Right lobe of liver (tissue), 4 donors: ENCODE results near the gene NUP155.

ENCODE experiments used
- CTCF ChIP-seq, 4 donors: fragments of 200-600 bp in 3 of 4; fragments of 450-650 bp in 1 of 4; IDR thresholded peaks; one replicate each; pipeline versions ENCODE4 v1.5.1 to v1.8.0; 2016 to 2022; ENCODE audit warnings: antibody characterized with exemption in 4 of 4, mild to moderate bottlenecking in 2 of 4
- POLR2A ChIP-seq: fragments of 450-650 bp; IDR thresholded peaks from one replicate; pipeline ENCODE4 v1.6.1; 2017; ENCODE audit warnings: antibody characterized with exemption, mild to moderate bottlenecking
- donor health status: DM: no; HTN: no; CAD: no.
- donor health status: DM: no; HTN: no; CAD: no.
- donor health status: DM: no; HTN: yes; CAD: no.

GRCh38 chr5:37391591-37391990 lies 20.7 kb upstream of the NUP155 start:
- TF ChIP-seq POLR2A = no peak
- TF ChIP-seq CTCF (IDR thresholded peaks at IDR 0.05) = no peak
